HFF-Myc (cell line): ENCODE measurements around the gene VSIG8.

ENCODE experiments used
- DNase-seq: peaks from one replicate; pipeline ENCODE4 v3.0.0-alpha.2; 2011; ENCODE audit warnings: low read depth; ENCODE audit errors: extremely low read depth
- H3K4me3 ChIP-seq: replicated peaks from 2 replicates; pipeline ENCODE4 v1.5.1; 2011; ENCODE audit warnings: low read depth, mild to moderate bottlenecking, control low read depth, low read length
- TF ChIP-seq, protein P1 (sequence below): IDR thresholded peaks from 2 replicates; pipeline ENCODE4 v1.5.1; 2012; ENCODE audit warnings: mild to moderate bottlenecking, low read depth, low read length, control low read depth; ENCODE audit errors: missing control alignments

The VSIG8 gene

DNA sequence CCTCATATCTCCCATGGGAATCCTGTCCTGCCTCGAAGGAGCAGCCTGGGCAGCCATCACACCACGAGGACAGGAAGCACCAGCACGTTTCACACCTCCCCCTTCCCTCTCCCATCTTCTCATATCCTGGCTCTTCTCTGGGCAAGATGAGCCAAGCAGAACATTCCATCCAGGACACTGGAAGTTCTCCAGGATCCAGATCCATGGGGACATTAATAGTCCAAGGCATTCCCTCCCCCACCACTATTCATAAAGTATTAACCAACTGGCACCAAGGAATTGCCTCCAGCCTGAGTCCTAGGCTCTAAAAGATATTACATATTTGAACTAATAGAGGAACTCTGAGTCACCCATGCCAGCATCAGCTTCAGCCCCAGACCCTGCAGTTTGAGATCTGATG, 27.1 kb downstream of the VSIG8 start:
- no peak overlapping the region for H3K4me3 ChIP-seq
- DNase-seq = no peak
- TF ChIP-seq, protein P1, sequence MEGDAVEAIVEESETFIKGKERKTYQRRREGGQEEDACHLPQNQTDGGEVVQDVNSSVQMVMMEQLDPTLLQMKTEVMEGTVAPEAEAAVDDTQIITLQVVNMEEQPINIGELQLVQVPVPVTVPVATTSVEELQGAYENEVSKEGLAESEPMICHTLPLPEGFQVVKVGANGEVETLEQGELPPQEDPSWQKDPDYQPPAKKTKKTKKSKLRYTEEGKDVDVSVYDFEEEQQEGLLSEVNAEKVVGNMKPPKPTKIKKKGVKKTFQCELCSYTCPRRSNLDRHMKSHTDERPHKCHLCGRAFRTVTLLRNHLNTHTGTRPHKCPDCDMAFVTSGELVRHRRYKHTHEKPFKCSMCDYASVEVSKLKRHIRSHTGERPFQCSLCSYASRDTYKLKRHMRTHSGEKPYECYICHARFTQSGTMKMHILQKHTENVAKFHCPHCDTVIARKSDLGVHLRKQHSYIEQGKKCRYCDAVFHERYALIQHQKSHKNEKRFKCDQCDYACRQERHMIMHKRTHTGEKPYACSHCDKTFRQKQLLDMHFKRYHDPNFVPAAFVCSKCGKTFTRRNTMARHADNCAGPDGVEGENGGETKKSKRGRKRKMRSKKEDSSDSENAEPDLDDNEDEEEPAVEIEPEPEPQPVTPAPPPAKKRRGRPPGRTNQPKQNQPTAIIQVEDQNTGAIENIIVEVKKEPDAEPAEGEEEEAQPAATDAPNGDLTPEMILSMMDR = no peak

DNA sequence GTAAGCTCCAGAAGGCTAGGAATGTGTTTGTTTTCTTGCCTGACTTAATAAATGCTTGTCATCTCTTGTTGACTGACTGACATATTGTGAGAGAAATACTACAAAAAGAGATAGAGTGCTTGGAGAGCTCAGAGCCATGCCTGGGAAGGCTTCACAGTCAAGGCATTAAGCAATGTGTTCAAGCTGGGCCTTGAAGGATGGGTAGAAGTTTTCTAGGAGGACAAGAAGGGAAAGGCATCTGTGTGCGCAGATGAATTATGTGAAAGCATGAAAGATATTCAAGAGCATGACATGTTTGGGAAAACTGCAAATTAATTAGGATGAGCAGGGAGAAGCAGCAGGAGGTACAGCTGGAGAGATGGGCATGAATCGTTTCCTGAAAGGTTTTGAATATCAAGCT, 30.1 kb downstream of the VSIG8 start:
- DNase-seq = no peak
- TF ChIP-seq, protein P1 = no peak
- H3K4me3 ChIP-seq = no peak overlapping the region

DNA sequence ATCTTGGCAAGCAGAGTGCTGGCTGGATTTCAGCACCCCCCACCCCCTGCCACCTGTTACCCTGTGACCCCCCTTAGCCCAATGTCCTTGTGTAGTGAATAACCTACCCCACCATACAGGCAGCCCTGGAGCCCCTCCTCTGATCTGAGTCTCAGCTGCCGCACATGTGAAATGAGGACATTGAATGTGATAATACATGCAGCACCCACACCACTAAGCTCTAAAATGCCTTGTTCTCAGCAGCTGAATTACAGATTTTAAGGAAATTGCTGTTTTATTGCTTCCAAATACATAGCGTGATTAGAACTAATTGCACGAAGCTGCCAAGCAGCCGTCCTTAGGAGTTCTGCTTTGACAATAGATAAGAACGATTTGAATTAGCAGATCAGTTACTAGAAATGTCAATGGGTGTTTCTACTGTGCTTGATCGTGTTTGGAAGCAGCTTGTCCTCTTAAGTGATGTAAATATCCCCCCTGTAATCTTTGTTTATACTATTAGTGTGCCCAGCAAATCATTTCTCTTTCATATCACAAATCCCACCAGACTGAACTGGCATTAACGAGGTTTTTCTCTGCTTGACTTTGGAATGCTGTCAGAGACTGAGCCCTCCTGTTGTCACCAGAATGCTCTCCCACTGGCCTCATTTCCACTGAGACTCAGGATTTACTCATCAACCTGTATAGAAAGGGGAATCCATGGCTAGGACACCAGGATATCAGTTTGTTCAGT, 30.9 kb downstream of the VSIG8 start:
- no peak for DNase-seq
- H3K4me3 ChIP-seq = no peak overlapping the region
- TF ChIP-seq, protein P1 = no peak

DNA sequence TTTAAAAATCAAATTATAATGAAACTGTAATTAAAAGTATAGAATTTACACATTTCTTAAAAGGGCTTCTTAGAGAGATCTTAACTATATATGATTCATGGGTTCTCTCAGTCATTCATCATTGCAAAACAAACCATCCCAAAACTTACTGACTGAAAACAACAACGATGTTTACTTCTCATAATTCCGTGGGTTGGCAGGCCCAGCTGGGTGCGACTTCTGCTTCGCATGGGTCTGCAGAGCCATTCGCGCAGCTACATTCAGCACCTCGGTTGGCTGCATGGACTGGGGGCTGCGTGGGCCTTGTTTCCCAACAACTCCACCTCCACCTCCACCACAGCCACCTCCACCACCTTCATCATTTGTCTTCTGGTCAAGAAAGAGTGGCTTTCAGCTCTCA, 31.7 kb downstream of the VSIG8 start:
- TF ChIP-seq, protein P1 = no peak
- no peak overlapping the region for H3K4me3 ChIP-seq
- no peak for DNase-seq

DNA sequence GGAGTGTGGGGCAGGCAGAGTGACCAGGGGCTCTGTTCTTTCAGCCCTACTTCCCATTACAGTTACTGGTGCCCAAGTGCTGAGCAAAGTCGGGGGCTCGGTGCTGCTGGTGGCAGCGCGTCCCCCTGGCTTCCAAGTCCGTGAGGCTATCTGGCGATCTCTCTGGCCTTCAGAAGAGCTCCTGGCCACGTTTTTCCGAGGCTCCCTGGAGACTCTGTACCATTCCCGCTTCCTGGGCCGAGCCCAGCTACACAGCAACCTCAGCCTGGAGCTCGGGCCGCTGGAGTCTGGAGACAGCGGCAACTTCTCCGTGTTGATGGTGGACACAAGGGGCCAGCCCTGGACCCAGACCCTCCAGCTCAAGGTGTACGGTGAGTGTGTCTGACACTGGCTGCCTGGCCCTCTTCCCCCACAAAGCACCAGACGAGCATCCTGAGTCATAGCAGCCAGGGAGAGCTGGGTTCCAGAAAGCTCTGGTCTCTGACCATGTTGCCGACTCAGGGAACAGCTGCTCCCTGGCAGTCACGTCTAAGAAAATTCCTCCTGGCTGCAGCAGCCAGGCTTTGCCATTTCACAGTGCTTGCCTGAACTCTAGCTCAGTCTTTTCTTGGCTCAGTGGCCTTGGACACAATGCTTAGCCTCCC, 32.5 kb downstream of the VSIG8 start:
- TF ChIP-seq, protein P1 = no peak
- DNase-seq = no peak
- no peak overlapping the region for H3K4me3 ChIP-seq

DNA sequence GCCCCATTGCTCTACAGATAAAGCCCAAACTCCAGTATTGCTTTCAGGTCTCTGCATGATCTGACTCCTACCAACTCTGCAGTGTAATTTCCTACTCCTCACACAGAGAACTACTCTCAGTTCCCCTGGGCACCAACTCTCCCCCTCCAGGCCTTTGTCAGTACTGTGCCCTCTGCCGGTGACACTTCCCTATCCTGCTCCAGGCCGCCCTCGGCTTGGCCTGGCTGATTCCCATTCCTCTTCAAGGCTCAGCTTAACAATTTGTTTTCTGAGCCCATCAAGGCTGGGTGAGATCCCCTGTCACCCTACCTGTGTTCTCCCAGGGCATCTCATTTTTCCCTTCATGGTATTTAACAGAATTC, 33.2 kb downstream of the VSIG8 start:
- no peak for DNase-seq

More for the DNA sequence above, 33.2 kb downstream of the VSIG8 start:
- H3K4me3 ChIP-seq = no peak overlapping the region
- TF ChIP-seq, protein P1 = peak; percentile 52
